ENCODE data around the gene KRT23.
A peak's percentile ranks its signal among the peaks of the same experiment; 100 is the strongest.
"Not testable (repeated sequence)": the region's sequence is repeated elsewhere in the genome, so short reads cannot be mapped to it uniquely, and the experiment has no call there.

The KRT23 gene

DNA sequence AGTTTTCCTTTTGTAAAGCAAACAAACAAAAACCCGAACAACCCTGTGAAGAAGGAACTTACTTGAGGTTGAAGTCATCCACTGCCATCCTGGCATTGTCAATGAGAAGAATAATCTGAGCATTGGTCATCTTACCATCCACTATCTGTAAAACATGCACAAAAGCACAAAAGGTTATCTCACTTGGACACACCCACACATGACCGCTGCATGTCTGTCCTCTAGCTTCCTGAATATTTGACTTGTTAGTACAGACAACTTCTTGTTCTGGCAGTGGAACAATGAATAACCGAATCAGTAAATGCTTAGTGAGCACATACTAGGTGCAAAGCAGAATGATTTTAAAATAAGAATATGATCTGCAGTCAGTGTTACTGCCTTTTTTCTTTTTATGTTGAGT, 6.1 kb downstream of the KRT23 start:
- TF ChIP-seq POLR2AphosphoS5 (IDR thresholded peaks at IDR 0.05; ENCODE audit: borderline replicate concordance, low read depth, low read length) (no peak), FOXP2 (optimal IDR thresholded peaks at IDR 0.05; ENCODE audit: control extremely low read depth, extremely low read length, insufficient read depth) (no peak), EZH2 (IDR thresholded peaks at IDR 0.05) (no peak)
- H3K9ac ChIP-seq (ENCODE audit: insufficient read length) = no peak overlapping the region
- no peak overlapping the region for H3K27ac ChIP-seq
- H3K9me3 ChIP-seq (ENCODE audit: low read depth, low read length) = no peaks in the 10 kb centered on the region
- no peak overlapping the region for H3K4me3 ChIP-seq
- no peak for DNase-seq (ENCODE audit: low read depth, low spot score)
- H3K36me3 ChIP-seq (ENCODE audit: insufficient read depth, low read length) = no peaks in the 10 kb centered on the region

- Histone ChIP-seq H3K36me3 (ENCODE audit: insufficient read depth, low read length) (no peaks in the 10 kb centered on the region), H3K4me3 (peak overlapping the region; percentile 65), H3K9ac (ENCODE audit: insufficient read length) (peak overlapping the region; percentile 61), H3K9me3 (ENCODE audit: low read depth, low read length) (no peaks in the 10 kb centered on the region), H3K27ac (peak overlapping the region; percentile 14)
- no peak for TF ChIP-seq POLR2AphosphoS5 (IDR thresholded peaks at IDR 0.05; ENCODE audit: borderline replicate concordance, low read depth, low read length)
- TF ChIP-seq FOXP2 (optimal IDR thresholded peaks at IDR 0.05; ENCODE audit: control extremely low read depth, extremely low read length, insufficient read depth) = no peak
- TF ChIP-seq EZH2 (IDR thresholded peaks at IDR 0.05) = no peak
- DNase-seq (ENCODE audit: low read depth, low spot score) = no peak
Measured at GRCh38 chr17:40926341-40926740, 11.1 kb downstream of the KRT23 start.

DNA sequence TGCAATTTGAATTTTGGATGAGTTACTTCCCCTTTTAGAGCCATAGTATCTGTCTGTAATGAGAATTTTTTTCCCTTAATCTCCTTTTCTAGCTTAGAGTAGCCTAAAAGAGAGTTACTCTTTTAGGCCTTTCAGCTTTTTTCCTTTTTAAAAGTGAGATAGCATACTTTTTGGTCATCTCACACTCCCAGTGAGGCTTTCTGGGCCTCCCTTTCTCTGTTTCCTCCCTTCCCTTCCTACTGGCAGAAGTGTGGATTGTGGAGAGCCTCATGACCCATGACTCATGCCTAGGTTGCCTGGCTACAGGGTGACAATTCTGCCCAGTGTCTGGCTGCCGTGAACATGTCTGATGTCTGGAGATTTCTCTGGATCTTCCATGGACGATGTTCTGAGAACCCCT, 15.2 kb downstream of the KRT23 start:
- no peaks in the 10 kb centered on the region for H3K36me3 ChIP-seq (ENCODE audit: insufficient read depth, low read length)
- DNase-seq (ENCODE audit: low read depth, low spot score) = no peak
- TF ChIP-seq POLR2AphosphoS5 (IDR thresholded peaks at IDR 0.05; ENCODE audit: borderline replicate concordance, low read depth, low read length) (no peak), EZH2 (IDR thresholded peaks at IDR 0.05) (no peak)
- no peaks in the 10 kb centered on the region for H3K9me3 ChIP-seq (ENCODE audit: low read depth, low read length)
- no peak overlapping the region for H3K9ac ChIP-seq (ENCODE audit: insufficient read length)
- no peak overlapping the region for H3K27ac ChIP-seq
- H3K4me3 ChIP-seq = no peak overlapping the region

DNA sequence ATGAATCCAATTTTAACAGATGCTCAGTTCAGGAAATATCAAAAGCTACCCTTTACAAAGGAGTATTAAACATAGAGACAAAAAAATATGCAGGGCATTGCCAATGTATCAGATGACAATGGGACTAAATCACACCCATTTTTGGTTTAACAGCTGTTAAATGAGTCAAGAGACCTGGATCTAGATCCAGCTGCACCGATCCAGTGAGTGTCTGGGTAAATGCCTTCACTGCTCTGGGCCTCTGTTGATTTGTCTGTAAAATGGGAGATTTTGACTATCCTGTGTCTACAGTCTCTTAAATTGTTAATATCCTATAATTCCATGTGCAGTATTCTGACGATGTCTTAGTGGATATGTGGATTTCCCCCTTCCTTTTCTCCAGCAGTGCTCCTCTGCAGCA, 16.4 kb downstream of the KRT23 start:
- no peak overlapping the region for H3K9ac ChIP-seq (ENCODE audit: insufficient read length)
- DNase-seq (ENCODE audit: low read depth, low spot score) = no peak
- no peak for TF ChIP-seq FOXP2 (optimal IDR thresholded peaks at IDR 0.05; ENCODE audit: control extremely low read depth, extremely low read length, insufficient read depth)
- TF ChIP-seq EZH2 (IDR thresholded peaks at IDR 0.05) = no peak
- no peak for TF ChIP-seq POLR2AphosphoS5 (IDR thresholded peaks at IDR 0.05; ENCODE audit: borderline replicate concordance, low read depth, low read length)
- H3K4me3 ChIP-seq = no peak overlapping the region
- H3K27ac ChIP-seq = no peak overlapping the region
- H3K9me3 ChIP-seq (ENCODE audit: low read depth, low read length) = no peaks in the 10 kb centered on the region
- H3K36me3 ChIP-seq (ENCODE audit: insufficient read depth, low read length) = no peaks in the 10 kb centered on the region

DNA sequence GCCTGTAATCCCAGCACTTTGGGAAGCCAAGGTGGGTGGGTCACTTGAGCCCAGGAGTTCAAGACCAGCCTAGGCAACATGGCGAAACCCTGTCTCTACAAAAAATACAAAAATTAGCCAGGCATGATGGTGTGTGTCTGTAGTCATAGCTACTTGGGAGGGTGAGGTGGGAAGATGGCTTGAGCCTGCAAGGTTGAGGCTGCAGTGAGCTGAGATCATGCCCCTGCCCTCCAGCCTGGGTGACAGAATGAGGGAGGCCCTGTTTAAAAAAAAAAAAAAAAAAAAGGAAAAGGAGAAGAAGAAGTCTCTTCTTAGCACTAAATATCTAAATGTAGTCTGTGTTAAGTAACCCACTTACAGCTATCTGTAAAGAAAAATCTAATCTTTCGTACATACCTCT, 20.3 kb downstream of the KRT23 start:
- H3K9ac ChIP-seq (ENCODE audit: insufficient read length); H3K27ac ChIP-seq; H3K4me3 ChIP-seq; H3K36me3 ChIP-seq (ENCODE audit: insufficient read depth, low read length); H3K9me3 ChIP-seq (ENCODE audit: low read depth, low read length); DNase-seq (ENCODE audit: low read depth, low spot score): not testable (repeated sequence)

DNA sequence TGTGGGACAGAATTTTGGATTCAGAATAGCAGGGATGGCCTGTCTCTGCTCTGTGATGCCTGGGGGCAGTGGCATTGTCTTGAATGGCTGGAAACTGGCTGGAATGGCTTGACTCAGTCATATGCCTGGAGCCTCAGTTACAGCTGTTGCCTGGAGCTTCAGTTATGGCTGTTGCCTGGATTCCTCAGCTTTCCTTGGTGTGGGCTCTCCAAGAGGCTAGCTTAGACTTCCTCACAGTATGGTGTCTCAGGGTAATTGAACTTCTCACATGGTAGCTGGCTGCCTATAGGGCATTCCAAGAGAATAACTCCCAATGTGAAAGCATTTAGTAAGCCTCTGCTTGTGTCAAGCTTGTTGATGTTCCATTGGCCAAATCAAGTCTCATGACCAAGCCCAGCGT, 21.1 kb downstream of the KRT23 start:
- no peak overlapping the region for H3K9ac ChIP-seq (ENCODE audit: insufficient read length)
- no peak overlapping the region for H3K27ac ChIP-seq
- no peak for DNase-seq (ENCODE audit: low read depth, low spot score)
- H3K4me3 ChIP-seq = no peak overlapping the region
- TF ChIP-seq FOXP2 (optimal IDR thresholded peaks at IDR 0.05; ENCODE audit: control extremely low read depth, extremely low read length, insufficient read depth) = no peak
- no peak for TF ChIP-seq EZH2 (IDR thresholded peaks at IDR 0.05)
- TF ChIP-seq POLR2AphosphoS5 (IDR thresholded peaks at IDR 0.05; ENCODE audit: borderline replicate concordance, low read depth, low read length) = no peak
- no peaks in the 10 kb centered on the region for H3K9me3 ChIP-seq (ENCODE audit: low read depth, low read length)
- H3K36me3 ChIP-seq (ENCODE audit: insufficient read depth, low read length) = no peaks in the 10 kb centered on the region

DNA sequence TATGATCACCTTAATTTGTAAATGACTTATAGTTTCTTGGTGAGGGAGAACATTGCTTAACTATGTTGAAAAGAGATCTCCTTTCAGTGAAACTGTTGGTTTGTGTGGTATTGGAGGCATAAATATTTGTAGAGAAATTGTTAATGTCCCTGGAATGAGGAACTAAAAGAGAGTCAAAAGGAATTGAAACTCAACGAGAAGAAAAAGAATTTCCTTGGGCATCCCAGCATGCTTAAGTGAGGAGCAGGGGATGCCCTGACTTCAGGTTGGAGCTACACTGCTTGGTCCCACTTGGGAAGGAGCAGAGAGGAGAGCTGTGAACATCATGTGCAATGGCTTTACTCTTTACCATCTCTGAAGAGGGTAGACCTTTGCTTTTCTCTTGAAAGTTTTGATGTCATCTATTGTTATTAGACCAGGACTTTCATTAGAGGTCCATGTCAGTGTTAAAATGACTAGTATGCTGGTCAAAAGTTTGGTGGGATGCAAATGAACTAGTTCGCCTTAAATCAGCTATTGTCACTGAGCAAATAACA, 21.7 kb downstream of the KRT23 start:
- Histone ChIP-seq H3K9me3 (ENCODE audit: low read depth, low read length) (no peaks in the 10 kb centered on the region), H3K36me3 (ENCODE audit: insufficient read depth, low read length) (no peaks in the 10 kb centered on the region), H3K27ac (no peak overlapping the region), H3K4me3 (no peak overlapping the region), H3K9ac (ENCODE audit: insufficient read length) (no peak overlapping the region)
- no peak for TF ChIP-seq FOXP2 (optimal IDR thresholded peaks at IDR 0.05; ENCODE audit: control extremely low read depth, extremely low read length, insufficient read depth)
- TF ChIP-seq POLR2AphosphoS5 (IDR thresholded peaks at IDR 0.05; ENCODE audit: borderline replicate concordance, low read depth, low read length) = no peak
- TF ChIP-seq EZH2 (IDR thresholded peaks at IDR 0.05) = no peak
- DNase-seq (ENCODE audit: low read depth, low spot score) = no peak

- H3K4me3 ChIP-seq = no peak overlapping the region
Measured at GRCh38 chr17:40915199-40915661, 22.2 kb downstream of the KRT23 start.

GRCh38 chr17:40914075-40914855, 23.2 kb downstream of the KRT23 start:
- H3K4me3 ChIP-seq = no peak overlapping the region
- no peaks in the 10 kb centered on the region for H3K9me3 ChIP-seq (ENCODE audit: low read depth, low read length)
- no peaks in the 10 kb centered on the region for H3K36me3 ChIP-seq (ENCODE audit: insufficient read depth, low read length)
- H3K27ac ChIP-seq = no peak overlapping the region
- H3K9ac ChIP-seq (ENCODE audit: insufficient read length) = no peak overlapping the region
- TF ChIP-seq EZH2 (IDR thresholded peaks at IDR 0.05) (no peak), POLR2AphosphoS5 (IDR thresholded peaks at IDR 0.05; ENCODE audit: borderline replicate concordance, low read depth, low read length) (no peak), FOXP2 (optimal IDR thresholded peaks at IDR 0.05; ENCODE audit: control extremely low read depth, extremely low read length, insufficient read depth) (no peak)
- no peak for DNase-seq (ENCODE audit: low read depth, low spot score)

More at GRCh38 chr17:40915199-40915661, 22.2 kb downstream of the KRT23 start:
- H3K27ac ChIP-seq = no peak overlapping the region
- no peaks in the 10 kb centered on the region for H3K36me3 ChIP-seq (ENCODE audit: insufficient read depth, low read length)
- no peaks in the 10 kb centered on the region for H3K9me3 ChIP-seq (ENCODE audit: low read depth, low read length)
- no peak overlapping the region for H3K9ac ChIP-seq (ENCODE audit: insufficient read length)
- DNase-seq (ENCODE audit: low read depth, low spot score) = no peak
- TF ChIP-seq EZH2 (IDR thresholded peaks at IDR 0.05) (no peak), FOXP2 (optimal IDR thresholded peaks at IDR 0.05; ENCODE audit: control extremely low read depth, extremely low read length, insufficient read depth) (no peak), POLR2AphosphoS5 (IDR thresholded peaks at IDR 0.05; ENCODE audit: borderline replicate concordance, low read depth, low read length) (no peak)
